Epithelial cell of proximal tubule (primary cell): ENCODE results near the gene KIAA1549. TPM values are rescaled to one million over a fixed set of nuclear protein-coding genes. Genes with fewer than 3 reads are reported as not detected.

Experiments used
- DNase-seq: peaks from one replicate; pipeline ENCODE4 v3.0.0-alpha.2; 2011; ENCODE audit warnings: low read depth
- H3K4me3 ChIP-seq: 2 replicates; pipeline ENCODE4 v1.5.1; 2011; ENCODE audit warnings: low read depth, mild to moderate bottlenecking, low read length
- total RNA-seq: library from RNA; depleted of rRNA; stranded (reverse); fragments of >200 nt; gene quantifications from 2 replicates; pipeline ENCODE4 v1.2.3, GENCODE V29; 2015
- TF ChIP-seq, protein P1 (sequence below): conservative IDR thresholded peaks from 2 replicates; pipeline ENCODE4 v1.5.1; 2012; ENCODE audit warnings: low read depth, mild to moderate bottlenecking, low read length

The KIAA1549 gene
- total RNA-seq, 1 donor from 2014 or later: 1.8 TPM

DNA sequence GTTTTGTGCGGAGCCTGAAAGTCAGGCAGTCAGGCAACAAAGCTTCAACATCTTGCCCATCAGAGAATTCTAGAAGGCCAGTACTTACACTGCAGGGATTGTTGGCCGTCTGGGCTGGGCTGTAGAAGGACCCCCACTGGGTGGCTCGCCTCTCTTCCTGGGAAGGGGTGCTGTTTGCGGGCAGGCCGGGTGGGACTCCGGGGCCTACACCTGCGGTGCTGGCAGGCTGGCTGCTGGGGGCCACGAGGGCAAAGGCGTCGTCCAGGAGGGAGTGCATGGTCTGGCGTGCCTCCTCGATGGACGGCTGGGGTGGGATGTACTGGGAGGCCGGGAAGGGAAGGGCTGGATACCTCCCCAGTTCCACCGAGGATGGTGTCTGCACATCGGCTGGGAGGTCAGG lies 120.1 kb downstream of the KIAA1549 start:
- no peak for DNase-seq
- H3K4me3 ChIP-seq: no peak overlapping the region
- TF ChIP-seq, protein P1, sequence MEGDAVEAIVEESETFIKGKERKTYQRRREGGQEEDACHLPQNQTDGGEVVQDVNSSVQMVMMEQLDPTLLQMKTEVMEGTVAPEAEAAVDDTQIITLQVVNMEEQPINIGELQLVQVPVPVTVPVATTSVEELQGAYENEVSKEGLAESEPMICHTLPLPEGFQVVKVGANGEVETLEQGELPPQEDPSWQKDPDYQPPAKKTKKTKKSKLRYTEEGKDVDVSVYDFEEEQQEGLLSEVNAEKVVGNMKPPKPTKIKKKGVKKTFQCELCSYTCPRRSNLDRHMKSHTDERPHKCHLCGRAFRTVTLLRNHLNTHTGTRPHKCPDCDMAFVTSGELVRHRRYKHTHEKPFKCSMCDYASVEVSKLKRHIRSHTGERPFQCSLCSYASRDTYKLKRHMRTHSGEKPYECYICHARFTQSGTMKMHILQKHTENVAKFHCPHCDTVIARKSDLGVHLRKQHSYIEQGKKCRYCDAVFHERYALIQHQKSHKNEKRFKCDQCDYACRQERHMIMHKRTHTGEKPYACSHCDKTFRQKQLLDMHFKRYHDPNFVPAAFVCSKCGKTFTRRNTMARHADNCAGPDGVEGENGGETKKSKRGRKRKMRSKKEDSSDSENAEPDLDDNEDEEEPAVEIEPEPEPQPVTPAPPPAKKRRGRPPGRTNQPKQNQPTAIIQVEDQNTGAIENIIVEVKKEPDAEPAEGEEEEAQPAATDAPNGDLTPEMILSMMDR: no peak

DNA sequence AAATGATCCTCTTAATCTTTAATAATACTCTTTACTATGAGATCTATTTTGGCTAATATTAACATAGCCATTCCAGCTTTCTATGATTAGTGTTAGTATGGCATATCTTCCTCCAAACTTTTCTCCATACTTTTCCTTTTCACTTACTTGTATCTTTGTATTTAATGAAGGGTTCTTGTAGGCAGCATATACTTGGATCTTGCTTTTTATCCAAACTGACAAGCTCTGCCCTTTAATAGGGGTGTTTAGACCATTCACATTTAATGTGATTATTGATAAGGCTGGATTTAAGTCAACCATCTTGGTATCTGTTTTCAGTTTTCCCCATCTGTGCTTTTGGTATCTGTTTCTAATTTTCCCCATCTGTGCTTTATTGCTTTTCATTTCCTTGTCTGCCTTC lies 123.5 kb downstream of the KIAA1549 start:
- TF ChIP-seq, protein P1: no peak
- DNase-seq: no peak

DNA sequence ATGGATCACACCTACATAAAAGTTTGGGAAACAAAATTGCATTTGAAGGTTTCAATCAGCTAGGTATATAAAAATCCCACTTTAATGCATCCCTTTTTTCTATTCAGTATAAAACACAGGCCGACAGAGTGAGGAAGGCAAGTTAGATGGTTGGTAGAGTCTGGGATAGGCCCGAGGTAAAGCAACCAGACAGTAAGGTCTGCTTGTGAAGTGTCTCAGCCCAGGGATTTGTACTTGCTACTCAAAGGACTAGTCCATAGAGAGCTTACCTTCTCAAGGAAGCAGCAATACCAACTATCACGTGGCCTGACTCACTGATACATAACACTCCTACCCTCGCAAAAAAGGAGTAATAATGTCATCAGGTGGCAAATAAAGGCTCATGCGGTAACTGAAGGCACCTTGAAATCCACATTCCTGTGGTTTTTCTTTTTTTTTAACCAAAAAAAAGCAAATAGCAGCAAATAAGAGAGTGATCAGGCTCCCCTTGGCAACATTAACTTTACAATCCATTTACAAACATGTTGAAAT lies 127.0 kb downstream of the KIAA1549 start:
- no peak for DNase-seq
- TF ChIP-seq, protein P1: no peak
- no peak overlapping the region for H3K4me3 ChIP-seq

More for the DNA sequence above, 123.5 kb downstream of the KIAA1549 start:
- H3K4me3 ChIP-seq: no peak overlapping the region

DNA sequence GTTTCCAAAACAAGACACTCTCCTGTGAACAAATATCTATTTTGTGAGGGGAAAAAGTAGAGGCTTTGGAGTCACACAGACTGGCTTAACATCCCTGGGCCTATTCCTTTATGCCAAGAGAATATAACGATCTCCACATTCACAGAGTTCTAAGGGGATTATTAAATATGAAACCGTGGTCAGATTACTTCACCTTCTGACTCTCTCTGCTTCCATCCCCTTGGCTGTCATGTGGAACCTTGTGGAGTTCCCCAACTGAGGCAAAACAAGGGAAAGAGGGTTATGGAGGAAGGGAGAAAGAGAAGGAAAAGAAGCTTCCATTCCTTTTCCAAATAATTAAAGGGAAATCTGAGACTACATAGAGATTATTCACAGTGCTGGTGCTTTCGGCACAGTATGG lies 127.7 kb downstream of the KIAA1549 start:
- TF ChIP-seq, protein P1: no peak
- DNase-seq: no peak
- H3K4me3 ChIP-seq: no peak overlapping the region

DNA sequence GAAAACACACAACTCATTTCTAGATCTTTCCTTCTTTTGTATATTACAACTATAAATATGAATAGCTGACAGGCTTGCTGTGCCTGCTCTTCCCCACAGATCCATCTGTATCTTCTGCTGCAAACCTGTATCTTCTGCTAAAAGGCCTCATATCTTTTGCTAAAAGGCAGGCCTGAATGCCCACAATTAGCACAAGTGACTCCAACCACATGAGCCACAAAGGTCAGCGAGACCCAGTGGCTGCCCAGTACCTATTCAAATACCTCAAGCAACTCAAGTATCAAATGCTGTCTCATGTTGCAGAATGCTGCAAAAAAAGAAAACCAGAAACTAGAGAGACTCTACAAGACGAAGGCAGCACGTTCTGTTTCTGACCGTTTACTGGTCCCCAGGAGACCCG lies 128.7 kb downstream of the KIAA1549 start:
- no peak for DNase-seq
- no peak overlapping the region for H3K4me3 ChIP-seq
- TF ChIP-seq, protein P1: no peak

DNA sequence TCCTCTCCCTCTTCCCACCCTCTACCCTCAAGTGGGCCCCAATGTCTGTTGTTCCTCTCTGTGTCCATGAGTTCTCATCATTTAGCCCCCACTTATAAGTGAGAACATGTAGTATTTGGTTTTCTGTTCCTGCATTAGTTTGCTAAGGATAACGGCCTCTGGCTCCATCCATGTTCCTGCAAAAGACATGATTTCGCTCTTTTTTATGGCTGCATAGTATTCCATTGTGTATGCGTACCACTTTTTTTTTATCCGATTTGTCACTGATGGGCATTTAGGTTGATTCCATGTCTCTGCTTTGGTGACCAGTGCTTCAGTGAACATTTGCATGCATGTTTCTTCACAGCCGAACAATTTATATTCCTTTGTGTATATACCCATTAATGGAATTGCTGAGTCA lies 131.5 kb downstream of the KIAA1549 start:
- no peak for DNase-seq
- no peak overlapping the region for H3K4me3 ChIP-seq
- TF ChIP-seq, protein P1: no peak
